Right lobe of liver (tissue), 6 donors: ENCODE measurements around the gene INSL6. TPM values are rescaled to one million over a fixed set of nuclear protein-coding genes. Genes with fewer than 3 reads are reported as not detected.

Experiments used
- ATAC-seq, 4 donors: fragments of 200-7000 bp; cut with Tn5 transposase; one replicate each; pipeline ENCODE4 v1.9.1; 2020; ENCODE audit warnings: mild to moderate bottlenecking in 4 of 4, moderate library complexity in 4 of 4
- DNase-seq, 3 donors: peaks; one replicate each; pipeline ENCODE4 v3.0.0-alpha.2; 2020
- H3K27ac ChIP-seq, 3 donors: fragments of 200-600 bp; one replicate each; pipeline ENCODE4 v1.8.0; 2022
- H3K27me3 ChIP-seq, 2 donors: fragments of 200-600 bp; one replicate each; pipeline ENCODE4 v1.8.0; 2022
- H3K36me3 ChIP-seq, 4 donors: fragments of 200-600 bp; sonication (generic) in 1 of 4; one replicate each; pipeline versions ENCODE4 v1.5.1 to v1.8.0; 2017 to 2022; ENCODE audit warnings: control low read depth in 1 of 4
- H3K4me1 ChIP-seq, 4 donors: fragments of 200-600 bp; sonication (generic) in 1 of 4; one replicate each; pipeline versions ENCODE4 v1.5.1 to v1.8.0; 2017 to 2022; ENCODE audit warnings: control low read depth in 1 of 4
- H3K4me3 ChIP-seq, 3 donors: fragments of 200-600 bp; one replicate each; pipeline ENCODE4 v1.8.0; 2022
- H3K9me3 ChIP-seq, 4 donors: fragments of 200-600 bp; sonication (generic) in 1 of 4; one replicate each; pipeline versions ENCODE4 v1.5.1 to v1.8.0; 2017 to 2022; ENCODE audit warnings: control low read depth in 1 of 4
- CTCF ChIP-seq, 4 donors: fragments of 200-600 bp in 3 of 4; fragments of 450-650 bp in 1 of 4; IDR thresholded peaks; one replicate each; pipeline versions ENCODE4 v1.5.1 to v1.8.0; 2016 to 2022; ENCODE audit warnings: antibody characterized with exemption in 4 of 4, mild to moderate bottlenecking in 2 of 4
- POLR2A ChIP-seq: fragments of 450-650 bp; IDR thresholded peaks from one replicate; pipeline ENCODE4 v1.6.1; 2017; ENCODE audit warnings: antibody characterized with exemption, mild to moderate bottlenecking
- WGBS: methylation state at CpG from one replicate; pipeline ENCODE4 v1.1.6; 2018; ENCODE audit warnings: low coverage, low lambda C conversion rate; ENCODE audit not compliant: insufficient coverage; ENCODE audit errors: missing lambda C conversion rate; 5-methylcytosine and 5-hydroxymethylcytosine counted together
- intact Hi-C, 2 donors: fragments of 100-400 bp; cut with DNase I; formaldehyde crosslinking; loops; one replicate each; pipeline versions ENCODE4 v1.11.2 to v1.14.1; 2022
- total RNA-seq, 6 experiments: library from RNA; depleted of rRNA in 2 of 6; stranded (reverse); fragments of >200 nt in 2 of 6; fragmentation: NEBNext Ultra II Directional in 3 of 6; extraction: Animal tissue kit (Norgen Biotek cat#: 25700) in 3 of 6; gene quantifications; one replicate each; pipeline versions ENCODE4 v1.1.0 to v1.2.4, GENCODE V29; 2016 to 2023
- donor health status: DM: no; HTN: yes; CAD: no.
- donor health status: DM: no; HTN: no; CAD: no.
- donor health status: DM: no; HTN: no; CAD: no.
- donor health status: DM: no; HTN: yes; CAD: no.
- donor health status: DM: no; HTN: yes; CAD: no.

Gene INSL6
- total RNA-seq, 6 experiments from 2014 or later = not detected

- no peaks in the 10 kb centered on the region for H3K36me3 ChIP-seq
- 49% methylated on average over 2 of the region's 2 CpGs for WGBS
- H3K27ac ChIP-seq = no peak overlapping the region
- DNase-seq = no peak
- ATAC-seq = no peak
- no peaks in the 10 kb centered on the region for H3K27me3 ChIP-seq
- no peak overlapping the region for H3K4me3 ChIP-seq
- TF ChIP-seq POLR2A (no peak), CTCF (IDR thresholded peaks at IDR 0.05) (no peak)
- H3K9me3 ChIP-seq = no peaks in the 10 kb centered on the region
- intact Hi-C loops = no loop called here
- H3K4me1 ChIP-seq = no peaks in the 10 kb centered on the region
Measured at GRCh38 chr9:5193345-5193744, 7.9 kb upstream of the INSL6 start.

GRCh38 chr9:5191985-5192384 is 6.5 kb upstream of the INSL6 start:
- 50% methylated on average over 3 of the region's 3 CpGs for WGBS
- no peak overlapping the region for H3K4me3 ChIP-seq
- H3K27ac ChIP-seq = no peak overlapping the region
- H3K36me3 ChIP-seq = no peaks in the 10 kb centered on the region
- no peak for TF ChIP-seq CTCF (IDR thresholded peaks at IDR 0.05)
- intact Hi-C loops = no loop called here
- DNase-seq (no peak), ATAC-seq (no peak)
- no peaks in the 10 kb centered on the region for H3K9me3 ChIP-seq
- H3K27me3 ChIP-seq = no peaks in the 10 kb centered on the region
- H3K4me1 ChIP-seq = no peaks in the 10 kb centered on the region

- Histone ChIP-seq H3K4me3 (no peak overlapping the region), H3K36me3 (no peaks in the 10 kb centered on the region), H3K4me1 (no peaks in the 10 kb centered on the region), H3K9me3 (no peaks in the 10 kb centered on the region), H3K27ac (no peak overlapping the region), H3K27me3 (no peaks in the 10 kb centered on the region)
- no peak for DNase-seq
- WGBS = 30% methylated on average over 2 of the region's 10 CpGs
- intact Hi-C loops = no loop called here
- no peak for ATAC-seq
- no peak for TF ChIP-seq CTCF (IDR thresholded peaks at IDR 0.05)
- TF ChIP-seq POLR2A = no peak
Measured at GRCh38 chr9:5188060-5188984, 2.9 kb upstream of the INSL6 start.

- peak; percentile 85 to 98 (median 92) for ATAC-seq
- intact Hi-C loops = no loop called here
- no peaks in the 10 kb centered on the region for H3K27me3 ChIP-seq
- no peaks in the 10 kb centered on the region for H3K9me3 ChIP-seq
- H3K4me3 ChIP-seq = no peak overlapping the region
- peak in 1 of 3 donors; percentile 58 for DNase-seq
- 21% methylated on average over 8 of the region's 8 CpGs for WGBS
- H3K27ac ChIP-seq = no peak overlapping the region
- no peaks in the 10 kb centered on the region for H3K36me3 ChIP-seq
- H3K4me1 ChIP-seq = no peaks in the 10 kb centered on the region
- TF ChIP-seq CTCF (IDR thresholded peaks at IDR 0.05) (peak; percentile 72 to 81 (median 76)), POLR2A (no peak)
Measured at GRCh38 chr9:5186416-5187169, 1.2 kb upstream of the INSL6 start.
